Measurements from ENCODE around the gene BLOC1S6. TPM values are rescaled to one million over a fixed set of nuclear protein-coding genes. Genes with fewer than 3 reads are reported as not detected.

The BLOC1S6 gene
- total RNA-seq, 2 donors from 2014 or later: 43.3 to 46.8 TPM

- Histone ChIP-seq H3K9me3 (ENCODE audit: control insufficient read depth, low read length) (no peaks in the 10 kb centered on the region), H3K27ac (ENCODE audit: low read depth, low read length) (no peak overlapping the region), H3K27me3 (ENCODE audit: control insufficient read depth, insufficient read depth, low read length, poor library complexity, severe bottlenecking) (peaks cover 6% of the 10 kb centered on the region), H3K4me1 (ENCODE audit: control insufficient read depth, insufficient read depth, low read length) (no peaks in the 10 kb centered on the region), H3K36me3 (ENCODE audit: control insufficient read depth, insufficient read depth, low read length) (no peaks in the 10 kb centered on the region), H3K9ac (ENCODE audit: extremely low read depth, low read length, poor library complexity, severe bottlenecking) (no peak overlapping the region), H3K4me3 (ENCODE audit: low read length) (no peak overlapping the region)
- TF ChIP-seq, protein P1, sequence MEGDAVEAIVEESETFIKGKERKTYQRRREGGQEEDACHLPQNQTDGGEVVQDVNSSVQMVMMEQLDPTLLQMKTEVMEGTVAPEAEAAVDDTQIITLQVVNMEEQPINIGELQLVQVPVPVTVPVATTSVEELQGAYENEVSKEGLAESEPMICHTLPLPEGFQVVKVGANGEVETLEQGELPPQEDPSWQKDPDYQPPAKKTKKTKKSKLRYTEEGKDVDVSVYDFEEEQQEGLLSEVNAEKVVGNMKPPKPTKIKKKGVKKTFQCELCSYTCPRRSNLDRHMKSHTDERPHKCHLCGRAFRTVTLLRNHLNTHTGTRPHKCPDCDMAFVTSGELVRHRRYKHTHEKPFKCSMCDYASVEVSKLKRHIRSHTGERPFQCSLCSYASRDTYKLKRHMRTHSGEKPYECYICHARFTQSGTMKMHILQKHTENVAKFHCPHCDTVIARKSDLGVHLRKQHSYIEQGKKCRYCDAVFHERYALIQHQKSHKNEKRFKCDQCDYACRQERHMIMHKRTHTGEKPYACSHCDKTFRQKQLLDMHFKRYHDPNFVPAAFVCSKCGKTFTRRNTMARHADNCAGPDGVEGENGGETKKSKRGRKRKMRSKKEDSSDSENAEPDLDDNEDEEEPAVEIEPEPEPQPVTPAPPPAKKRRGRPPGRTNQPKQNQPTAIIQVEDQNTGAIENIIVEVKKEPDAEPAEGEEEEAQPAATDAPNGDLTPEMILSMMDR (conservative IDR thresholded peaks at IDR 0.05): no peak
- peaks cover 1% of the 10 kb centered on the region for H3K9me3 Mint-ChIP-seq
- H3K4me1 Mint-ChIP-seq: peaks cover 4% of the 10 kb centered on the region
- no peak for DNase-seq
- H3K36me3 Mint-ChIP-seq (ENCODE audit: low read depth): no peaks in the 10 kb centered on the region
- no peak overlapping the region for H3K27ac Mint-ChIP-seq
- 92 to 95% methylated on average over 21 to 35 of the region's 35 CpGs for WGBS, 2 experiments (ENCODE audit: insufficient coverage in 1 of 2, insufficient read length in 1 of 2)
- H3K4me3 Mint-ChIP-seq: no peak overlapping the region
- peaks cover 47% of the 10 kb centered on the region for H3K27me3 Mint-ChIP-seq (ENCODE audit: insufficient read depth)
These were observed 63.8 kb downstream of the BLOC1S6 start for GRCh38 chr15:45650889-45651525.

DNA sequence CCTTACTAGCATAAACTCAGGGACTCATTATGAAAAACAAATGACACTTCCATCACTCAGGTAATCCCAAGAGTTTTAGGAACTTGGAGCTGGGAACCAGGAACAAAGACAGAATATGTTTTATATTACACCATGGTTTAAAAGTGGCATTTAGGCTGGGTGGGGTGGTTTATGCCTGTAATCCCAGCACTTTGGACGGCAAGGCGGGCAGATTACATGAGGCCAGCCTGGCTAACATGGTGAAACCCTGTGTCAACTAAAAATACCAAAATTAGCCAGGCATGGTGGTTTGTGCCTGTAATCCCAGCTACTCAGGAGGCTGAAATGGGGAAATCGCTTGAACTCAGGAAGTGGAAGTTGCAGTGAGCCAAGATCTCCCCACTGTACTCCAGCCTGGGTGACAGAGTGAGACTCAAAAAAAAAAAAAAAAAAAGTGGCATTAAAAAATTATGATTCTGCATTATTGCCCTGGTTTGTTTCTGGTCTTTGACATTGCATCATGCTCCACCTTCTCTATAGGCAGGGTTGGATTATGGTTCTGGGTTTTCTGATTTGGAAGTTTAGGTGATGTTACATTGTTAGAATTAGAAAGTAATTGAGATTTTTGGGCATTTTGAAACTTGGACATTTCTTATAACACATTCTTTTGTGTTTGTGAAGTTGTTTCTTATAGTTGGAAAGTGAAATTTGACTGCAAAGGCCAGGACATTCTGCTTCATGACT is 66.7 kb downstream of the BLOC1S6 start:
- Histone ChIP-seq H3K4me3 (ENCODE audit: low read length) (no peak overlapping the region), H3K4me1 (ENCODE audit: control insufficient read depth, insufficient read depth, low read length) (no peaks in the 10 kb centered on the region), H3K36me3 (ENCODE audit: control insufficient read depth, insufficient read depth, low read length) (no peaks in the 10 kb centered on the region), H3K9me3 (ENCODE audit: control insufficient read depth, low read length) (no peaks in the 10 kb centered on the region), H3K9ac (ENCODE audit: extremely low read depth, low read length, poor library complexity, severe bottlenecking) (no peak overlapping the region), H3K27me3 (ENCODE audit: control insufficient read depth, insufficient read depth, low read length, poor library complexity, severe bottlenecking) (no peaks in the 10 kb centered on the region), H3K27ac (ENCODE audit: low read depth, low read length) (no peak overlapping the region)
- TF ChIP-seq, protein P1 (conservative IDR thresholded peaks at IDR 0.05): no peak
- Mint-ChIP-seq H3K9me3 (peaks cover 1% of the 10 kb centered on the region), H3K4me3 (no peak overlapping the region), H3K27me3 (ENCODE audit: insufficient read depth) (peaks cover 37% of the 10 kb centered on the region), H3K36me3 (ENCODE audit: low read depth) (no peaks in the 10 kb centered on the region), H3K4me1 (peaks cover 2% of the 10 kb centered on the region), H3K27ac (no peak overlapping the region)
- 89 to 100% methylated on average over 2 to 3 of the region's 3 CpGs for WGBS, 2 experiments (ENCODE audit: insufficient coverage in 1 of 2, insufficient read length in 1 of 2)
- DNase-seq: no peak

DNA sequence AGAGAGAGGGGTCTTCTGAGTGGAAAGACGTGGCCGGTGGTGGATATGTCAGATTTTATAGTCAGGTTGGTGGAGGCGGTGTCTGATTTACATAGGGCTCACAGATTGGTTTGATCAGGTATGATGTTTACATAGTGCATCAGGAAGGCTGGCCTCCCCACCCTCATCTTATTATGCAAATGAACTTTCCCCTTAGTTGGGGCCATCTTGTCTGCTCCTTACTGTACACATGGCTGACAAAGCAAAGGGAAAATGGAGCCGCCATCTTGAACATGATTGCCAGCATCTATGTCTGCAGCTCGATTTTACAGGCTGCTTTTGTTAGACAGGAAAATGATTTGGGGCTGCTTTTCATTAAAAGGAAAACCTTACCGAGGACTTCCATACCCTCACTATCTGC is 67.6 kb downstream of the BLOC1S6 start:
- no peak for DNase-seq
- Mint-ChIP-seq H3K27me3 (ENCODE audit: insufficient read depth) (peaks cover 31% of the 10 kb centered on the region), H3K27ac (no peak overlapping the region), H3K4me3 (no peak overlapping the region), H3K36me3 (ENCODE audit: low read depth) (no peaks in the 10 kb centered on the region), H3K9me3 (peaks cover 1% of the 10 kb centered on the region), H3K4me1 (peaks cover 2% of the 10 kb centered on the region)
- Histone ChIP-seq H3K4me1 (ENCODE audit: control insufficient read depth, insufficient read depth, low read length) (no peaks in the 10 kb centered on the region), H3K9me3 (ENCODE audit: control insufficient read depth, low read length) (no peaks in the 10 kb centered on the region), H3K4me3 (ENCODE audit: low read length) (no peak overlapping the region), H3K27me3 (ENCODE audit: control insufficient read depth, insufficient read depth, low read length, poor library complexity, severe bottlenecking) (no peaks in the 10 kb centered on the region), H3K36me3 (ENCODE audit: control insufficient read depth, insufficient read depth, low read length) (no peaks in the 10 kb centered on the region), H3K9ac (ENCODE audit: extremely low read depth, low read length, poor library complexity, severe bottlenecking) (no peak overlapping the region), H3K27ac (ENCODE audit: low read depth, low read length) (no peak overlapping the region)
- WGBS, 2 experiments (ENCODE audit: insufficient coverage in 1 of 2, insufficient read length in 1 of 2): 79 to 100% methylated on average over 2 to 6 of the region's 6 CpGs
- TF ChIP-seq, protein P1 (conservative IDR thresholded peaks at IDR 0.05): no peak
